WTC11 (cell line): ENCODE data around the gene COL5A1. TPM values are rescaled to one million over a fixed set of nuclear protein-coding genes. Genes with fewer than 3 reads are reported as not detected.

Source experiments
- ARID4B ChIP-seq: sonication (generic); formaldehyde crosslinking; IDR thresholded peaks from 2 replicates; pipeline ENCODE4 v1.8.0; 2023; ENCODE audit warnings: missing genetic modification reagents, mild to moderate bottlenecking, borderline replicate concordance
- ATF3 ChIP-seq: sonication (generic); formaldehyde crosslinking; conservative IDR thresholded peaks from 2 replicates; pipeline ENCODE4 v1.8.1; 2022; ENCODE audit warnings: mild to moderate bottlenecking, missing genetic modification reagents
- CBFB ChIP-seq: sonication (generic); formaldehyde crosslinking; IDR thresholded peaks from 2 replicates; pipeline ENCODE4 v1.8.1; 2022; ENCODE audit warnings: mild to moderate bottlenecking, low read depth, missing genetic modification reagents
- CREM ChIP-seq: sonication (generic); formaldehyde crosslinking; IDR thresholded peaks from 2 replicates; pipeline ENCODE4 v1.8.1; 2022; ENCODE audit warnings: mild to moderate bottlenecking, missing genetic modification reagents, moderate library complexity
- E2F5 ChIP-seq: sonication (generic); formaldehyde crosslinking; IDR thresholded peaks from 2 replicates; pipeline ENCODE4 v1.8.1; 2022; ENCODE audit warnings: mild to moderate bottlenecking, moderate library complexity, missing genetic modification reagents
- ERG ChIP-seq: fragments of 250-450 bp; sonication (Bioruptor Pico); IDR thresholded peaks from 2 replicates; pipeline ENCODE4 v1.8.0; 2021; ENCODE audit warnings: mild to moderate bottlenecking
- HMGA2 ChIP-seq: fragments of 250-450 bp; sonication (Bioruptor Pico); IDR thresholded peaks from 2 replicates; pipeline ENCODE4 v1.4.0; 2021; ENCODE audit warnings: mild to moderate bottlenecking, moderate library complexity
- RELA ChIP-seq: sonication (generic); formaldehyde crosslinking; IDR thresholded peaks from 2 replicates; pipeline ENCODE4 v1.8.1; 2022; ENCODE audit warnings: missing genetic modification reagents, mild to moderate bottlenecking, borderline replicate concordance
- TCF7 ChIP-seq: sonication (generic); formaldehyde crosslinking; IDR thresholded peaks from 2 replicates; pipeline ENCODE4 v1.8.0; 2022; ENCODE audit warnings: mild to moderate bottlenecking, low read depth, missing genetic modification reagents, moderate library complexity
- TEAD4 ChIP-seq: sonication (generic); formaldehyde crosslinking; IDR thresholded peaks from 2 replicates; pipeline ENCODE4 v1.8.0; 2022; ENCODE audit warnings: mild to moderate bottlenecking, missing genetic modification reagents
- ZBTB43 ChIP-seq: sonication (generic); formaldehyde crosslinking; IDR thresholded peaks from 2 replicates; pipeline ENCODE4 v1.8.1; 2023; ENCODE audit warnings: mild to moderate bottlenecking, missing genetic modification reagents
- ZNF423 ChIP-seq: fragments of 250-450 bp; sonication (Bioruptor Pico); IDR thresholded peaks from 2 replicates; pipeline ENCODE4 v2.1.2; 2022; ENCODE audit warnings: mild to moderate bottlenecking, moderate library complexity
- ZNF512 ChIP-seq: sonication (generic); formaldehyde crosslinking; IDR thresholded peaks from 2 replicates; pipeline ENCODE4 v1.8.1; 2022; ENCODE audit warnings: missing genetic modification reagents, borderline replicate concordance
- ZSCAN18 ChIP-seq: fragments of 250-450 bp; sonication (Bioruptor Pico); IDR thresholded peaks from 2 replicates; pipeline ENCODE4 v2.1.2; 2022; ENCODE audit warnings: mild to moderate bottlenecking, moderate library complexity
- total RNA-seq: library from RNA; stranded (reverse); gene quantifications from 3 replicates; pipeline ENCODE4 v1.2.3, GENCODE V29; 2021

The COL5A1 gene
- total RNA-seq, 1 experiment from 2014 or later = 13.5 TPM

GRCh38 chr9:134785325-134786108 lies 143.9 kb downstream of the COL5A1 start (continued):
- TF ChIP-seq ARID4B (CRISPR knock-in tag) = no peak
- TF ChIP-seq TCF7 = no peak
- TF ChIP-seq CBFB (CRISPR knock-in tag) = no peak
- no peak for TF ChIP-seq HMGA2
- TF ChIP-seq ZNF423 = no peak
- no peak for TF ChIP-seq RELA (CRISPR knock-in tag)
- TF ChIP-seq ERG = no peak
- no peak for TF ChIP-seq CREM (CRISPR knock-in tag)
- TF ChIP-seq ZBTB43 = no peak
- no peak for TF ChIP-seq ATF3 (CRISPR knock-in tag)
- TF ChIP-seq ZSCAN18 (CRISPR knock-in tag) = no peak
- no peak for TF ChIP-seq TEAD4 (CRISPR knock-in tag)
- TF ChIP-seq E2F5 = no peak
- no peak for TF ChIP-seq ZNF512 (CRISPR knock-in tag)
